Stimulated activated CD8-positive, alpha-beta memory T cell treated with anti-CD3 and anti-CD28 coated beads, Interleukin-4, amount 100 ng/mL, for 48 hours (primary cell): Measurements from ENCODE around the gene KNDC1.
"Not testable (repeated sequence)": the region's sequence is repeated elsewhere in the genome, so short reads cannot be mapped to it uniquely, and the experiment has no call there.

Source experiments
- DNase-seq: peaks from one replicate; pipeline ENCODE4 v3.0.0-alpha.2; 2020

Gene KNDC1

DNA sequence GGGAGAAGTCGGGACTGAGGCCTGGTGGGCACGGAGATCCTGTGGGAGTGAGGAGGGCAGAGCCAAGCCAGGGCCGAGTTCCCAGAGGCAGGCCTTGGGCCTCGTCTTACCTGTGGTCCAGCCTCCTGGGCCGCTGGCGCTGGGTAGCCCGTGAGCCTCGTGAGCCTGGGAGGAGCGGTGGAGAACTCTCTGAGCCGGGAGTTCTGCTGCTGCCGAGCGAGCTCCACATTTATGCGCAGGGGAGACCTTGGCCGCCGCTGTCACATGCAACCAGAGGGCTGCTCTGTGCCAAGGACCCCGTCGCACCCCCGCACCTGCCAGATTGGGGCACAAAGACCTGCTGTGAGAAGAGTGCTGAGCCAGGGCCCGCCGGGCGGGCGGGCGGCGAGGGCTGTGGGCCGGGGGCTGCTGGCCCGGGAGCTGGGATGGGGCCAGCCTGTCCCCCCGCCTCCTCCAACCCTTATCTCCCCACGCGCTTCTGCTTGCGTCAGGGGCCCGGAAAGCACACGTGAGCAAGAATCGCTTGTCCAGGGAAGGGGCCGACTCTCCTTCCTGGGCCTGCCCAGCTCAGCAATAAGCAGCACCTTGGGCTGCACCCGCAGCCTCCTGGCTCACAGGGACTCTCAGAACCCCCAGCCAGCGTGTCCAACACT lies 87.8 kb downstream of the KNDC1 start:
- DNase-seq = no peak

DNA sequence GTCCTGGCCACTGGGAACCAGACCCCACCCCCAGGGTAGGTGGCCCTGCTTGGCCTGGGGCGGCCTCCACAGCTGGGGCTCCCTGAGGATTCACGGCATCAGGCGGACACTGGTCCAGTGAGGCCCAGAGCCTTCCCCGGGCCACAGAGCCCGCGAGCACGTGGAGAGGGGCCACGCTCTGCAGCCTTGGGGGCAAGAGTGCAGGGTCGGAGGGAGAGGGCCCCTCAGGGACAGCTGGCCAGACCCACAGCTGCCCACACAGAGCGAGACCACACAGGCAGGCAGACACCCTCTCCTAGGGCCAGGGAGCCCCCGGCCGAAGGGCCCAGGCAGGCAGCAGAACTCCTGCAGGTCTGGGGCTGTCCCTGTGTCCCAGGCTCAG lies 88.3 kb downstream of the KNDC1 start:
- no peak for DNase-seq

DNA sequence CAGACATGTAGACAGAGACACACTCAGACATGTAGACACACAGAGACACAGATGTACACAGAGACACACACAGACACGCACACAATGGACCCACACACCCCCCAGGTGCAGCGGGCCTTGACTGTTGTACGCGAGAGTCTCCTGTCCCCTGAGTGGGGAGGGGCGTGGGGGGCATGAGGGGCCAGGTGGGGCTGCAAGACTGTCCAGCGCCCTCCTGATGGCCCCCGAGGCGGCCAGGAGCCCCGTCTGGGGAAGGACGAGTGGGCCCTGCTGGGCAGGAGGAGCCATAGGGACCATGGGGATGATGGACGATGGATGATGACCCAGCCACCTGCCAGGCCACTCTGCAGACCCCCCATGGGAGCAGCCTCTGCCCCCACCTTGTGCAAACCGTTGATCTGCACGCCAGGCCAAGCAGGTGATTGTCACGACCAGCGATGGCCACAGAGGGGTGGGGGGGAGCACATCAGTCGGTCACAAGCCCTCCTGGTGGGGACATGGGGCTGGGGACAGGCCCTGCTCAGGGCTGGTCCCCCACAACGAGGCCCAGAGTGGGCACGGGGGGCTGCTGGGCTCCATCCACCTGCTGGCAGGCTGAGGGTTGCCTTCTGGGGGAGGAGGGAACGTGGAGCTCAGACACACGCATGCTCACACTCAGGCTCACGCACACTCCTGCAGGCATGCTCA lies 89.2 kb downstream of the KNDC1 start:
- DNase-seq = no peak

DNA sequence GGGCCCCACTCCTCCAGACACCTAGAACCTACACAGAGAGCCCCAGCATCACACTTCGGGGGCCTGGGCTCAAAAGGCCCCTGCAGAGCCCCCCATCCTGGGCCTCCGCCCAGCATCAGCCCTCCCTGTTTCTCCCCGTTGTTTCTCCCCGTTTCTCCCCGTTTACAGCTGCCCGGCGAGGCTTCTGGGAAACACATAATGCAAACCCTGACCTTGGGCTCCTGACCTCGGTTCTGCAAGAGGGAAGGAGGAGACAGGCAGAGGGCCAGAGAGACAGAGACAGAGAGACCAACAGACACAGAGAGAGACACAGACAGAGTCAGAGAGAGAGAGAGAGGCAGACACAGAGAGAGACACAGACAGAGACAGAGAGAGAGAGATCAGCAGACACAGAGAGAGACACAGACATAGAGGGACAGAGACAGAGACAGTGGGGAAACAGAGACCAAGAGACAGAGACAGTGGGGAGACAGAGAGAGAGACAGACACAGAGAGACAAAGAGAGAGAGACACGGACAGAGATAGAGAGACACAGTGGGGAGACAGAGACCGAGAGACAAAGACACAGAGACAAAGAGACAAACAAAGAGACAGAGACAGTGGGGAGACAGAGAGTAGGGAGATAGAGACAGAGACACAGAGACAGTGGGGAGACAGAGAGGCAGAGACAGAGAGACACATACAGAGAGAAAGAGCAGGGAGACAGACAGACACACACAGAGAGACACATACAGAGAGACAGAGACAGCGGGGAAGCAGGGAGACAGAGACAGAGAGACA lies 90.1 kb downstream of the KNDC1 start:
- no peak for DNase-seq

DNA sequence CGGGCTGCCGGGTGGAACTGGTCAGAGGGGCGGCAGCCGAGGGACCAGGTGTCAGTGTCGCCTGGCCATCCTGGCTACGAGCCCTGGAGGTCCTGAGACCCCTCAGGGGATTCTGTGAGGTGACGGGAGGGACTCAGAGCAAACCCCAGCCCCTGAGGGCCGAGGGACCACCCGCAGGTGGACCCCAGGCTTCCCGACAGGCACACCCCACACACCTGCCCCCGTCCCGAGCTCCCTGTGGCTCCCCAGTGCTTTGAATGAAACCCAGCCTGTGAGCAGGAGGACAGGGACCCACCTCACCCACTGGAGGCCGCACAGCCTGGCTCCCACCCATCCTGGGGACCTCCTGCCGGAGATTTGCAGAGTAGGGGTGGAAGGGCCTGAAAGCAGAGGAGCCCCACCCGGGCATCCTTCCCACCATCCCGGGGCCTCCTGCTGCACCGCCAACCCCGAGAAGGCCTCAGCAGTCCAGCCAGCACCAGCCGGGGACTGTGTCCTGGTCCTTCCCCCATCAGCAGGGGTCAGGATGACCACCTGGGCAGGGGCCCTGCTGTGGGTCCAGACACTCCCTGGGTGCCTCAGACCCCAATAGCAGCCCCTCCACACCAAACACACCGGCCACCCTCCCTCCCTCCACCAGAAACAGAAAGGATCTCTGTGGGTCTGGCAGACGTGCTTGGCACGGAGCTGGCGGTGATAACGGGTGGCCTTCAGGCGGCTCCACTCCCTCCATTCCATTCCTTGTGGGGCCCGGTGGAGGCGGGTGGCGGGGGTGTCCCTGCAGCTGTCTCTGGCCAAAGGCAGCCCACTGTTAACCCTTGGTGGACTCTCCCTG lies 91.6 kb downstream of the KNDC1 start:
- no peak for DNase-seq

DNA sequence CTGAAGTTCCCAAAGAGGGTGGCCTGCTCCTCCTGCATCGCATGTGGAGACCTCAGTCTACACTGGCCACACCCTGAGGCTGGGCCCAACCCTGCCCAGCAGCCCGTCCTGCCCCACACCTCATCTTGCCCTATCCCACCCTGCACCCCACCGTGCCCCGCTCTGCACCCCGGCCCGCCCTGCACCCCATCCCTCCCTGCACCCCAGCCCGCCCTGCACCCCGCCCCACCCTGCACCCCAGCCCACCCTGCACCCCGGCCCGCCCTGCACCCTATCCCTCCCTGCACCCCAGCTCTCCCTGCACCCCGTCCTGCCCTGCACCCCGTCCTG lies 92.2 kb downstream of the KNDC1 start:
- DNase-seq = no peak

DNA sequence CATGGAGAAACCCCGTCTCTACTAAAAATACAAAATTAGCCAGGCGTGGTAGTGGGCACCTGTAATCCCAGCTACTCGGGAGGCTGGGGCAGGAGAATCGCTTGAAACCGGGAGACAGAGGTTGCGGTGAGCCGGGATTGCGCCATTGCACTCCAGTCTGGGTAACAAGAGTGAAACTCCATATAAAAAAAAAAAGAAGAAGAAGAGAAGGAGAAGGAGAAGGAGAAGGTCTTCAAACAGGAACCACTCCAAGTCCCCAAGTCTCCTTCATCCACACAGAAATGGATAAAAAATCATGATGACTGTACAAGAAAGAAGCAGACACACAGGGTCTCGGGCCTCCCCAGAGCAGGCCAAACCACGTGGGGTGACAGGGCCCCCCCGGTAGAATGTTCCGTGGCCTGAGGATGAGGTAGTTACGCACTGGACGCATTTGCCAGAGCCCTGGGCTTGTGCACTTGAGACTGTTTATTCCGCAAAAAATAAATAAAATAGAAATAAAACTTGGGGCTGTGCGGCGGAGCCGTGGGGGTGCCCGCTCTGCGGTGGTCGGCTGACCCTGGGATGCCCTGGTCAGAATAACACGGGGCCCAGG lies 93.4 kb downstream of the KNDC1 start:
- DNase-seq = no peak

DNA sequence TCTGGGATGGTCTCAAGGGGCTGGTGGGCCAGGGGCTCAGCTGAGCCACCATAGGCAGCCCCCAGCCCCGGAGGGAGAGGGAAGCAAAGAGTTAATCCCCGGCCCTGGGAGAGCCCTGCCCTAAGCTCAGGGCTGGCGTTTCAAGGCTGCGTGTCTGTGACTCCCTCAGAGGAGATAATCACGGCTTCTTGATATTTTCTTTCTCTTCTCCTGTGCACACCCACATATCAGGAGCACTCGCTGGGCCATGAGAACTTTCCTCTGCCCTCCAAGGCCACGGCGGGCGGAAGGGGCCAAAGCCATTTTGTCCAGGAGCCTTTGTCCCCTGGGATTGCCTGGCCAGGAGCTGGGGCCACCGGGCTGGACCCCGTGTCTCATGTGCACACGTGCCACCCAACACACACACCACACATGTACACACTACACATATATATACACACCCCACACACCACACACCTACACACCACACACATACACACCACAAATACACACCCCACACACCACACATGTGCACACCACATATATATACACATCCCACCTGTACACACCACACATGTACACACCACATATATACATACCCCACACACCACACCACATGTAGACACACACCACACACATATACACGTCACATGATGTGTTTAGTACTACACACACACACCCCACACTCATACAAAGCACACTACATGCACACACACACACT lies 94.6 kb downstream of the KNDC1 start:
- DNase-seq = no peak

DNA sequence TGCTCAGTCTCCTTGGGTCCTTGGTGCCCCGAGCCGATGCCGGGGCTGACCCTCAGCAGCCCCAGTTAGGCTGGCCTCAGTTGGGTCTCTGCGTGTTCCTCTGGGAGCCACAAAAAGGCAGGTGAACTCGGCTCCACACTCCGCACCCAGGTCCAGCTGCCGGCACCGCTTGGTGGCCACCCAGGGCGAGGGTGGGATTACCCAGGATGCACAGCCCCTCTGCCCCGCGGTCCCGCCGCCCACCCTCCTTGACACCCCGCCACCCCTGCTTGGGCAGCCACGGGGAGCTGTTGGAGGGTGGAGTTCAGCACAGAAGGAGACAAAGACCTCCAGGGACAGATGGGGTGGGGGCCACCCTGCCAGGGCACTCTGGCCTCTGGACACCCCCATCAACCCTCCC lies 95.3 kb downstream of the KNDC1 start:
- DNase-seq = no peak

DNA sequence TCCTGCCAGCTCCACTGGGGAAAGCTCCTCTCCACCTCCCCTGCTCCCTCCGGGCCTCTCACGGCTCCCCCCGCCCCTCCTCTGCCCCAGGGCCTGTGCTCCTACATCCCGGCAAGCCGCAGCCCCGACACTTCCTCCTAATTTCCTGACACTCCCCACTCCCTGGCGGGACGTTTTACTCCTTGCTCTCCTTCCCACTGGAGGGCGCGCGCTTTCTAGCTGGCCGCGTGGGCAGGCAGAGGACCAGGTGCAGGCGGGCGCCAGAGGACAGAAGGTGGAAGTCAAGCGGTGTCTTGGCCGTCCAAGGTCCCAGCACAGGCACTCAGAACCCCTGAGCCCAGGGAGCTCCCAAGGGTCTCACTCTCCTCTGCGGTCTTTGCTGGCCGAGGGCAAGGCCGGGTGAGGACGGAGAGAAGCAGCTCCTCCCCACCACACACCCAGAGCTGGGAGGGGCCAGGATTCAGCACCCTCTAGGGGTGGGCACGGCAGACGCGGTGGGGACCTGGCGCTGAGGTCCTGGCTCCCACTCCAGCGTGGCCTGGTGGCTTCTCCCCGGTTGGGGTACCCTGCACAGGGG lies 97.6 kb downstream of the KNDC1 start:
- DNase-seq = peak; percentile 67

DNA sequence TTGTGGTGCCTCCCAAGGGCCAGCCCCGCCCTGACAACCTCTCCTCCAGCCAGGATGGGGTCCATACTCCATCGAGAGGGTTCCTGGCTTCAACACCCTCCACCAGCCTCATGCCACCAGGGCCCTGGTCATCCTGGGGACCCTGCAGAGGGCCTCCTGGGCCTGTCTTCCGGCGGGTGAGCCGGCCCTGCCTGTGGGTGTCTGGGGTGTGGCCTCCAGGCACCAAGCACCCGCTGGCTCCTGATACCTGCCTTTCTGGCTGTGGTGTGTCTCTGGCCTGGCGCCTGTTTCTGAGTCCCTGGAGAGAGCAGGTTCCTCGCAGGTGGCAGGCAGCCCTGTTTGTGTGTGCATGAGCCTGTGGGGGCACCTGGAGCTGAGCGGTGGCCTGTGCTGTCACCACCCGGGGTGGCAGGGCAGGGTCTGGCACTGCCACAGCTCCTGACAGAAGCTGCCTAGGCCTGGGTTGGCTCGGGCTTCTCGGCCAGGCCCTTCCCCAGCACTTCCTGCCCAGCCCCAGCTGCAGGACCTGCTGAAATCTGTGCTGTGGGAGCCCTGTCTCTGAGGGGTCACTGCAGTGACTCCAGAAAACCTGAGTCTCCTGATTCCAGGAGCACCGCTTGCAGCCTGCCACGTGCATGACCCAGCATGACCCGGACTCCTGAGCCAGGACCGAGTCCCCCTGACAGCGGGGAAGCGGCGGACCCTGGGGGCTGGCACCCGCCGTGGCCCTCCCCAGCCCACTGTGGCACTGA lies 98.2 kb downstream of the KNDC1 start:
- DNase-seq = peak; percentile 70

DNA sequence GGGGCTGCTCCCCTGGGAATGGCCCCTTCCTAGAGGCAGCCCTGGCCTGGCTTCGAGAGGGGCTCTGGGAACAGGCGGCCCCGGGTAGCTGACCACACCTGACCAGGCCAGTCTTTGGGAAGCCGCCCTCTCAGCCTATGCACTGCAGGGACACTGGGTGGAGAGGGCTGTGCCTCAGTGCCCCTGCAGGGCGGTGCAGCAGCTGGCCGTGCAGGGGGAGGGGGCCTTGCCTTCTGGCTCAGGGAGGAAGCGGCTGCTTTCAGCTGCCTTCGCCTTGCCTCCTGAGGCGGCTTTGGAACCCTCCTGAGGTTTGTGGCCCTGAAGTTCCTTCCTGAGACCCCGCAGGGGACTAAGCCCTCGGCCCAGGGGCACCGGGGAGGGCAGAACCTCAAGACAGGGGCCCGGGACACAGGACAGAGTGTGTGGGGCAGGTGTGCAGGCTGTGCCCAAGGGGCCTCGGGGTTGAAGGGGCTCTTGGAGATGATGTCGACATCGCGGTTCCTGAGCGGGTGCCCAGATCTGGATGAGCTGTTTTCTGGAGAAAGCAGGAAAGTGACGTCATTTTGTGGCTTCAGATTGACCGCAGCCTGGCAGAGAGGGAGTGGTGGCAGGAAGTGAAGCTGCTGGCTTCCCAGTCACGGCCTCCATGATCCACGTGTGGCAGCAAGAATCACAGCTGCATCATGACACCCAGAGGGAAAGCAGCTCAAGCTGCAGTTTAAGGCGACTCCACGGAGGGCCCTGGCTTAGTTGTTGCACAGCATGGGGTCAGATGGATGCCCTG lies 99.0 kb downstream of the KNDC1 start:
- DNase-seq = peak; percentile 97

DNA sequence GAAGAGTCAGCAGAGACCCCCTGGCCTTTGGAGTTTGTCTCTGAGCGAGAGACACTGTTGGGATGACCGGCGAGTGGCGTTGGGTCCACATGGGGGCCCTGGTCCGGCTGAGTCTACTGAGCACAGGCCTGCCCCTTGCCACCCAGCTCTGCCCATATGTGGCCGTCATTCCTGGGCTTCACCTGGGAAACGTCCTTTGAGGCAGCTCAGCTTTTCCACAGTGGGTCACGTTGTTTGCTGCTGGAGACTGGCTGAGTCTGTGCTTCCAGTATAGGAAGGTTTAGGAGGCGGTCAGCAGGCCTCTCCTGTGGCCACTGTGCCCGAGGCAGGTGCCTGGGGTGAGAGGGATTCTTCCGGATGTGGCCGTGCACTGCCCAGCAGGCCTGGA lies 99.6 kb downstream of the KNDC1 start:
- DNase-seq = no peak

DNA sequence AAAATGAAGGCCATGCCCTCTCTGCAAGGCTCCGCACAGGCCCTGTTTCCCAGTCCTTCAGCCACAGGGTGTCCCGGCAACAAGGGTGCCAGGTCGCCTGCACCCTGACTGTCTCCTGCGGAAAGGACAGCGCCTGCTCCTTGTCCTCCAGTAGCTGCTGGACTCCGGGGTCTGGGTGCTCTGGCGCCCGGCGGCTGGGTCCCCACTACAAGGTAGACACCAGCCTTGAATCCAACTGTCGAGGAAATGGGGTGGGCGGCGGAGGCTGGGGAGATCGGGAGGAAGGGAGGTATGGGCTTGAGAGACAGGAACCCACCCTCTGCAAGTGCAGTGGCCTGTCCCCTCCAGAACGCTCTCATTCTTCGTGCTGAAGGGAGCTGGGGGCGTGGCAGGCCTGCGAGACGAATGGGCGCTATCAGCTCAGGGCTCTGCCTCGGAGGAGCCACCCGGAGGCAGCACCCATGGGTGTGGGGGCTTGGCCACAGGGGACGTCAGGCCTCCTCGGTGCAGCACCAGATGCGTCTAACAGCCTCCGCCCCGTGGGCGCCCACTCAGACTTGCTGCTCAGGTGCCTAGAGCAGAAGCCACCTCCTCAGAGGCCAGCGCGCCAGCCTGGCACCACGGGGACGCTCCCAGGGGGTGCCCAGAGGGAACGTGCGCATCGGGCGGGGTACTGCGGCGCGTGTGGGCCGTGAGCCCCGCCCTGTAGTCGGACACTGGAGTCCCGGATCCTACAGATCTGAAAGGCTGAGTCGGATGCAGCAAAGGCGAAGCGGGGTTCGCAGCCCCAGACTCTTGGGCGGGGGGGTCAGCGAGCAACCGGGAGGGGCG lies 101.1 kb downstream of the KNDC1 start:
- peak; percentile 85 for DNase-seq

DNA sequence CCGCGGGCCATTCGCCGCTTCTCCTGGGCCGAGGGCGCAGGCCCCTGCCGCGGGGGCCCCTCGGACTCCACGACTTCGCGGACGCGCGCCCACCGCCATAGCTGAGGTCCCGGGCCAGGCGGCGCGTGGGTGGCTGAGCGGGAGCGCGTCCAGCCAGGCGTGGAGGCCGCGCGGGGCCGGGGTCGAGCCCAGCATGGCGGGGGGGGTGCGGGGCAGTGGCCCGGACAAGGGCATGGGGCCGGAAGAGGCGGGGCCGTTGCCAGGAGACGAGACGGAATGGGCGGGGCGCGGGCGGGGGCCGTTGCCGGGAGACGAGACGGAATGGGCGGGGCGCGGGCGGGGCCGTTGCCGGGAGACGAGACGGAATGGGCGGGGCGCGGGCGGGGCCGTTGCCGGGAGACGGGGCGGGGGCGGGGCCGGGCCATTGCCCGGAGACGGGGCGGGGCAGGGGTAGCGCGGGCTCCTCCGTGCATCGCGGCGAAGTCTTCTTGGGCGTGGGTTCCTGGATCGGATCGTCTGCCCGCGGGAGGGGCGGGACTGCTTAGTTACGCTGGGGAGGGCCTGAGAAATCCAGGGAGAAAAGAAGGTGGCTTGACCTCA lies 101.8 kb downstream of the KNDC1 start:
- peak; percentile 87 for DNase-seq

DNA sequence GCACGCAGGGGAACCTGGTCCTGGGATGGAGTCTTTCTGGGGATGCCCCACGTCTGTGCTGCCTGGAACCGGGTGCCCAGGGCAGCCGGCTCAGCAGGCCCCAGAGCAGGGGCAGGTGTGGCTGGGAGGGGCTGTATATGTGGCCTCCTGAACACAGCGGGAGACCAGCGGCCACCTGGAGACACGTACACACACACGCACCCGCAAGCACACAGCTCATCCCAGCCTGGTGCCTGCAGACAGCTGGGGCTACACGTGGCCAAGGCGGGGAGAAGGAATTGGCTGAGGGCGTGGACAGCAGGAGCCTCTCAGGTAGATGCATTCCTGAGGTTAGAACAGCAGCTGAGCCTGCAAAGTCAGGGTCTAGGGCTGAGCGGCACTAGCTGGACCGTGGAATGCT lies 102.7 kb downstream of the KNDC1 start:
- no peak for DNase-seq

DNA sequence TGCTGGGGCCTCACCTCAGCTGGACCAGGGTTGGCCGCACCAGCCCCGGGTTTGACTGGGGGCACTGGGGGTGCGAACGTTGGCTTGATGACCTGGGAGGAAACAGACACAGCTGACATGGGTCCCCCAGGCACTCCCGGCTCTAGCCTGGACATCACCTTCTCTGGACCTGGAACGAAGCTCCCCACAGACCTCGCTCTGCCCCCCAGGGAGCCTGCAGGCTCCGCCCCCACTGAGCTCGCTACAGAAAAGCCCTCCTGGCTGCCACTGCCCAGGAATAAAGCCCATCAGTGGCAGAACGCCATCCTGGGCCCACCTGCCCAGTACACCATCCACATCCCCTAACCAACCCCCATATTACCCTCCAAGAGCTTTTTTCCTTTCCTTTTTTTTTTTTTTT lies 103.7 kb downstream of the KNDC1 start:
- no peak for DNase-seq

DNA sequence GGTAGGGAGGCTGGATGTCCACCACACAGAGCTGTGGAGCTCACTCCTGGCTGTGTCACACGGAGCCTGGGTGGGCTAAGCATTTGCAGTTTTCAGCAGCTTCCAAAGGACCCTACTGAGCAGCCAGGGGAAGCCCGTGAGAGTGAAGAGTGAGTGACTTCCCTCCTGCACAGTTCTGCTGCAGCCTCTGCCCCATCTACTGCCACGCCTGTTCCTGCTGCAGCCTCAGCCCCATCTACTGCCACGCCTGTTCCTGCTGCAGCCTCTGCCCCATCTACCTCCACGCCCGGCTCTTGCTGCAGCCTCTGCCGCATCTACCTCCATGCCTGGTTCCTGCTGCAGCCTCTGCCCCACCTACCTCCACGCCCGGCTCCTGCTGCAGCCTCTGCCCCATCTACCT lies 104.4 kb downstream of the KNDC1 start:
- no peak for DNase-seq

DNA sequence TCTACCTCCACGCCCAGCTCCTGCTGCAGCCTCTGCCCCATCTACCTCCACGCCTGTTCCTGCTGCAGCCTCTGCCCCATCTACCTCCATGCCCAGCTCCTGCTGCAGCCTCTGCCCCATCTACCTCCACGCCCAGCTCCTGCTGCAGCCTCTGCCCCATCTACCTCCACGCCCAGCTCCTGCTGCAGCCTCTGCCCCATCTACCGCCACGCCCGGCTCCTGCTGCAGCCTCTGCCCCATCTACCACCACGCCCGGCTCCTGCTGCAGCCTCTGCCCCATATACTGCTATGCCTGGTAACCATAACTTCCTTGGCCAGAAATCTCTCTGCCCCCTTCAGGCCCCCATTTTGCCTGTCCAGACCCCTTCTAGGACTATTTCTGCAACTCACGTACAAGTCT lies 105.0 kb downstream of the KNDC1 start:
- DNase-seq = not testable (repeated sequence)
